Measurements from ENCODE around the gene PRH2.

- TF ChIP-seq CTCF (IDR thresholded peaks at IDR 0.05) (no peak), POLR2A (IDR thresholded peaks at IDR 0.05) (no peak)
Observed at GRCh38 chr12:10943167-10943566, 14.1 kb downstream of the PRH2 start.
